HG02973 (cell line): ENCODE results near the gene ANKS3.

Experiments used
- ATAC-seq: cut with Tn5 transposase; IDR thresholded peaks from one replicate; pipeline ENCODE4 v1.9.1; 2021; ENCODE audit warnings: moderate library complexity; ENCODE audit not compliant: unreplicated experiment

Gene ANKS3

GRCh38 chr16:4729876-4730275, 4.2 kb downstream of the ANKS3 start:
- no peak for ATAC-seq

- no peak for ATAC-seq
These were observed 5.4 kb downstream of the ANKS3 start for GRCh38 chr16:4728676-4729075.

- ATAC-seq = no peak
These were observed 7.5 kb downstream of the ANKS3 start for GRCh38 chr16:4726616-4727015.

- ATAC-seq = no peak
These were observed 9.3 kb downstream of the ANKS3 start for GRCh38 chr16:4724661-4725270.

- no peak for ATAC-seq
These were observed 10.9 kb downstream of the ANKS3 start for GRCh38 chr16:4723071-4723767.

- no peak for ATAC-seq
These were observed 15.6 kb downstream of the ANKS3 start for GRCh38 chr16:4718466-4718865.

- ATAC-seq = no peak
These were observed 19.1 kb downstream of the ANKS3 start for GRCh38 chr16:4714996-4715395.

- no peak for ATAC-seq
These were observed 20.2 kb downstream of the ANKS3 start for GRCh38 chr16:4713663-4714501.

- no peak for ATAC-seq
These were observed 24.6 kb downstream of the ANKS3 start for GRCh38 chr16:4709481-4709880.

GRCh38 chr16:4706871-4707270, 27.2 kb downstream of the ANKS3 start:
- ATAC-seq = no peak

GRCh38 chr16:4704913-4705312, 29.2 kb downstream of the ANKS3 start:
- ATAC-seq = no peak

- ATAC-seq = no peak
These were observed 29.6 kb downstream of the ANKS3 start for GRCh38 chr16:4704491-4704890.

- no peak for ATAC-seq
These were observed 30.2 kb downstream of the ANKS3 start for GRCh38 chr16:4703906-4704305.

GRCh38 chr16:4702466-4702808, 31.6 kb downstream of the ANKS3 start:
- ATAC-seq = no peak

- ATAC-seq = no peak
These were observed 32.1 kb downstream of the ANKS3 start for GRCh38 chr16:4701791-4702465.

- no peak for ATAC-seq
These were observed 32.9 kb downstream of the ANKS3 start for GRCh38 chr16:4700997-4701743.

GRCh38 chr16:4700380-4700996, 33.6 kb downstream of the ANKS3 start:
- no peak for ATAC-seq

GRCh38 chr16:4699046-4699556, 35.0 kb downstream of the ANKS3 start:
- ATAC-seq = no peak

GRCh38 chr16:4698321-4699045, 35.6 kb downstream of the ANKS3 start:
- no peak for ATAC-seq
